K562 (cell line): ENCODE results near the gene FAM174C.

Experiments
- ATF3 ChIP-seq, 2 experiments: fragments of 450-650 bp in 1 of 2; sonication (generic) in 1 of 2; formaldehyde crosslinking in 1 of 2; IDR thresholded peaks in 1 of 2; conservative IDR thresholded peaks in 1 of 2; 2 replicates each; pipeline versions ENCODE4 v1.6.1 to v1.8.1; 2016 to 2023; ENCODE audit warnings: mild to moderate bottlenecking in 2 of 2, moderate library complexity in 2 of 2, inconsistent platforms in 1 of 2, missing genetic modification reagents in 1 of 2
- CHD4 ChIP-seq: fragments of 200-600 bp; sonication (generic); IDR thresholded peaks from 3 replicates; pipeline ENCODE4 v1.6.1; 2012; ENCODE audit warnings: low read depth, mild to moderate bottlenecking, mixed read lengths, low read length, inconsistent platforms; ENCODE audit not compliant: insufficient read depth, insufficient replicate concordance, poor library complexity, severe bottlenecking
- CTCF ChIP-seq, 3 experiments: IDR thresholded peaks in 2 of 3; conservative IDR thresholded peaks in 1 of 3; 2 replicates each; pipeline ENCODE4 v1.5.1; 2011 to 2012; ENCODE audit warnings: low read length in 3 of 3, mild to moderate bottlenecking in 3 of 3, control low read depth in 2 of 3, improper control_type of control experiment in 1 of 3, inconsistent platforms in 1 of 3, low read depth in 1 of 3, mixed read lengths in 1 of 3, moderate library complexity in 1 of 3; ENCODE audit not compliant: insufficient read depth in 2 of 3
- IRF2 ChIP-seq: sonication (generic); formaldehyde crosslinking; IDR thresholded peaks from 2 replicates; pipeline ENCODE4 v1.8.1; 2022; ENCODE audit warnings: mild to moderate bottlenecking, missing genetic modification reagents
- KLF16 ChIP-seq: IDR thresholded peaks from 2 replicates; pipeline ENCODE4 v1.6.1; 2016; ENCODE audit warnings: antibody characterized with exemption
- POLR2A ChIP-seq: fragments of 450-650 bp; conservative IDR thresholded peaks from 2 replicates; pipeline ENCODE4 v1.6.1; 2016
- POLR2AphosphoS5 ChIP-seq: IDR thresholded peaks from 2 replicates; pipeline ENCODE4 v1.6.1; 2011; ENCODE audit warnings: mild to moderate bottlenecking, low read depth, low read length, moderate library complexity; ENCODE audit not compliant: control insufficient read depth, insufficient read depth
- SREBF2 ChIP-seq: sonication (generic); formaldehyde crosslinking; IDR thresholded peaks from 2 replicates; pipeline ENCODE4 v1.4.0; 2020; ENCODE audit warnings: mild to moderate bottlenecking, missing genetic modification reagents
- TEAD2 ChIP-seq: fragments of 450-650 bp; IDR thresholded peaks from 2 replicates; pipeline ENCODE4 v1.6.1; 2016; ENCODE audit warnings: missing genetic modification characterization, control low read depth, missing compliant biosample characterization
- YBX1 ChIP-seq: fragments of 450-650 bp; IDR thresholded peaks from 2 replicates; pipeline ENCODE4 v1.7.1; 2016; ENCODE audit warnings: mild to moderate bottlenecking
- ZMIZ1 ChIP-seq, 2 experiments: fragments of 150-350 bp in 1 of 2; IDR thresholded peaks; 2 replicates each; pipeline ENCODE4 v1.6.1; 2012 to 2016; ENCODE audit warnings: low read depth in 2 of 2, low read length in 2 of 2, mild to moderate bottlenecking in 1 of 2, moderate library complexity in 1 of 2
- TF ChIP-seq, protein P1 (sequence below): fragments of 450-650 bp; IDR thresholded peaks from 2 replicates; pipeline ENCODE4 v1.6.1; 2016; ENCODE audit warnings: low read depth
- TF ChIP-seq, protein P2 (sequence below): fragments of 250-450 bp; sonication (Bioruptor Pico); IDR thresholded peaks from 2 replicates; pipeline ENCODE4 v1.5.0; 2021
- TF ChIP-seq, protein P3 (sequence below): fragments of 450-650 bp; IDR thresholded peaks from 2 replicates; pipeline ENCODE4 v1.7.1; 2018; ENCODE audit warnings: mild to moderate bottlenecking, low read depth; ENCODE audit not compliant: partially characterized antibody

- TF ChIP-seq, protein P1, sequence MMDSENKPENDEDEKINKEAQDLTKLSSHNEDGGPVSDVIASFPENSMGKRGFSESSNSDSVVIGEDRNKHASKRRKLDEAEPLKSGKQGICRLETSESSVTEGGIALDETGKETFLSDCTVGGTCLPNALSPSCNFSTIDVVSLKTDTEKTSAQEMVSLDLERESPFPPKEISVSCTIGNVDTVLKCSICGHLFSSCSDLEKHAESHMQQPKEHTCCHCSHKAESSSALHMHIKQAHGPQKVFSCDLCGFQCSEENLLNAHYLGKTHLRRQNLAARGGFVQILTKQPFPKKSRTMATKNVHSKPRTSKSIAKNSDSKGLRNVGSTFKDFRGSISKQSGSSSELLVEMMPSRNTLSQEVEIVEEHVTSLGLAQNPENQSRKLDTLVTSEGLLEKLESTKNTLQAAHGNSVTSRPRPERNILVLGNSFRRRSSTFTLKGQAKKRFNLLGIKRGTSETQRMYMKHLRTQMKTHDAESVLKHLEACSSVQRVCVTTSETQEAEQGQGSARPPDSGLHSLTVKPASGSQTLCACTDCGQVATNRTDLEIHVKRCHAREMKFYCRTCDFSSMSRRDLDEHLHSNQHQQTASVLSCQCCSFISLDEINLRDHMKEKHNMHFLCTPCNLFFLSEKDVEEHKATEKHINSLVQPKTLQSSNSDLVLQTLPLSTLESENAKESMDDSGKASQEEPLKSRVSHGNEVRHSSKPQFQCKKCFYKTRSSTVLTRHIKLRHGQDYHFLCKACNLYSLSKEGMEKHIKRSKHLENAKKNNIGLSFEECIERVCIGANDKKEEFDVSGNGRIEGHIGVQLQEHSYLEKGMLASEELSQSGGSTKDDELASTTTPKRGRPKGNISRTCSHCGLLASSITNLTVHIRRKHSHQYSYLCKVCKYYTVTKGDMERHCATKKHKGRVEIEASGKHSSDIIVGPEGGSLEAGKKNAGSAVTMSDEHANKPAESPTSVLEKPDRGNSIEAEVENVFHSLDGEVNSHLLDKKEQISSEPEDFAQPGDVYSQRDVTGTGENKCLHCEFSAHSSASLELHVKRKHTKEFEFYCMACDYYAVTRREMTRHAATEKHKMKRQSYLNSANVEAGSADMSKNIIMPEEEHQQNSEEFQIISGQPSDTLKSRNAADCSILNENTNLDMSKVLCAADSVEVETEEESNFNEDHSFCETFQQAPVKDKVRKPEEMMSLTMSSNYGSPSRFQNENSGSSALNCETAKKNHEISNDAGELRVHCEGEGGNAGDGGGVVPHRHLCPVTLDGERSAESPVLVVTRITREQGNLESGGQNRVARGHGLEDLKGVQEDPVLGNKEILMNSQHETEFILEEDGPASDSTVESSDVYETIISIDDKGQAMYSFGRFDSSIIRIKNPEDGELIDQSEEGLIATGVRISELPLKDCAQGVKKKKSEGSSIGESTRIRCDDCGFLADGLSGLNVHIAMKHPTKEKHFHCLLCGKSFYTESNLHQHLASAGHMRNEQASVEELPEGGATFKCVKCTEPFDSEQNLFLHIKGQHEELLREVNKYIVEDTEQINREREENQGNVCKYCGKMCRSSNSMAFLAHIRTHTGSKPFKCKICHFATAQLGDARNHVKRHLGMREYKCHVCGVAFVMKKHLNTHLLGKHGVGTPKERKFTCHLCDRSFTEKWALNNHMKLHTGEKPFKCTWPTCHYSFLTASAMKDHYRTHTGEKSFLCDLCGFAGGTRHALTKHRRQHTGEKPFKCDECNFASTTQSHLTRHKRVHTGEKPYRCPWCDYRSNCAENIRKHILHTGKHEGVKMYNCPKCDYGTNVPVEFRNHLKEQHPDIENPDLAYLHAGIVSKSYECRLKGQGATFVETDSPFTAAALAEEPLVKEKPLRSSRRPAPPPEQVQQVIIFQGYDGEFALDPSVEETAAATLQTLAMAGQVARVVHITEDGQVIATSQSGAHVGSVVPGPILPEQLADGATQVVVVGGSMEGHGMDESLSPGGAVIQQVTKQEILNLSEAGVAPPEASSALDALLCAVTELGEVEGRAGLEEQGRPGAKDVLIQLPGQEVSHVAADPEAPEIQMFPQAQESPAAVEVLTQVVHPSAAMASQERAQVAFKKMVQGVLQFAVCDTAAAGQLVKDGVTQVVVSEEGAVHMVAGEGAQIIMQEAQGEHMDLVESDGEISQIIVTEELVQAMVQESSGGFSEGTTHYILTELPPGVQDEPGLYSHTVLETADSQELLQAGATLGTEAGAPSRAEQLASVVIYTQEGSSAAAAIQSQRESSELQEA, result no peak
- TF ChIP-seq SREBF2 (CRISPR knock-in tag), result no peak
- TF ChIP-seq ATF3 (IDR thresholded peaks at IDR 0.05), result no peak
- TF ChIP-seq ATF3 (CRISPR knock-in tag; conservative IDR thresholded peaks at IDR 0.05), result no peak
- TF ChIP-seq, protein P2, sequence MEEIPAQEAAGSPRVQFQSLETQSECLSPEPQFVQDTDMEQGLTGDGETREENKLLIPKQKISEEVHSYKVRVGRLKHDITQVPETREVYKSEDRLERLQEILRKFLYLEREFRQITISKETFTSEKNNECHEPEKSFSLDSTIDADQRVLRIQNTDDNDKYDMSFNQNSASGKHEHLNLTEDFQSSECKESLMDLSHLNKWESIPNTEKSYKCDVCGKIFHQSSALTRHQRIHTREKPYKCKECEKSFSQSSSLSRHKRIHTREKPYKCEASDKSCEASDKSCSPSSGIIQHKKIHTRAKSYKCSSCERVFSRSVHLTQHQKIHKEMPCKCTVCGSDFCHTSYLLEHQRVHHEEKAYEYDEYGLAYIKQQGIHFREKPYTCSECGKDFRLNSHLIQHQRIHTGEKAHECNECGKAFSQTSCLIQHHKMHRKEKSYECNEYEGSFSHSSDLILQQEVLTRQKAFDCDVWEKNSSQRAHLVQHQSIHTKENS, result no peak
- no peak for TF ChIP-seq YBX1
- no peak for TF ChIP-seq KLF16
- TF ChIP-seq CTCF (IDR thresholded peaks at IDR 0.05 in 2 of 3, conservative IDR thresholded peaks at IDR 0.05 in 1 of 3; ENCODE audit: insufficient read depth in 2 of 3, low read depth in 1 of 3, low read length in 3 of 3), result no peak
- no peak for TF ChIP-seq CHD4
- TF ChIP-seq IRF2 (CRISPR knock-in tag), result no peak
- TF ChIP-seq POLR2AphosphoS5, result no peak
- TF ChIP-seq, protein P3, sequence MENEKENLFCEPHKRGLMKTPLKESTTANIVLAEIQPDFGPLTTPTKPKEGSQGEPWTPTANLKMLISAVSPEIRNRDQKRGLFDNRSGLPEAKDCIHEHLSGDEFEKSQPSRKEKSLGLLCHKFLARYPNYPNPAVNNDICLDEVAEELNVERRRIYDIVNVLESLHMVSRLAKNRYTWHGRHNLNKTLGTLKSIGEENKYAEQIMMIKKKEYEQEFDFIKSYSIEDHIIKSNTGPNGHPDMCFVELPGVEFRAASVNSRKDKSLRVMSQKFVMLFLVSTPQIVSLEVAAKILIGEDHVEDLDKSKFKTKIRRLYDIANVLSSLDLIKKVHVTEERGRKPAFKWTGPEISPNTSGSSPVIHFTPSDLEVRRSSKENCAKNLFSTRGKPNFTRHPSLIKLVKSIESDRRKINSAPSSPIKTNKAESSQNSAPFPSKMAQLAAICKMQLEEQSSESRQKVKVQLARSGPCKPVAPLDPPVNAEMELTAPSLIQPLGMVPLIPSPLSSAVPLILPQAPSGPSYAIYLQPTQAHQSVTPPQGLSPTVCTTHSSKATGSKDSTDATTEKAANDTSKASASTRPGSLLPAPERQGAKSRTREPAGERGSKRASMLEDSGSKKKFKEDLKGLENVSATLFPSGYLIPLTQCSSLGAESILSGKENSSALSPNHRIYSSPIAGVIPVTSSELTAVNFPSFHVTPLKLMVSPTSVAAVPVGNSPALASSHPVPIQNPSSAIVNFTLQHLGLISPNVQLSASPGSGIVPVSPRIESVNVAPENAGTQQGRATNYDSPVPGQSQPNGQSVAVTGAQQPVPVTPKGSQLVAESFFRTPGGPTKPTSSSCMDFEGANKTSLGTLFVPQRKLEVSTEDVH, result no peak
- no peak for TF ChIP-seq POLR2A
- no peak for TF ChIP-seq TEAD2 (tag)
- TF ChIP-seq ZMIZ1 (IDR thresholded peaks at IDR 0.05; ENCODE audit: low read depth in 2 of 2, low read length in 2 of 2), result no peak
These were observed 42.1 kb downstream of the FAM174C start for GRCh38 chr19:1317274-1318003.
